ENCODE measurements around the gene WNT3A. TPM values are rescaled to one million over a fixed set of nuclear protein-coding genes. Genes with fewer than 3 reads are reported as not detected.

WNT3A gene
- polyA plus RNA-seq, 3 donors = 0.16 to 0.47 (median 0.32) TPM

DNA sequence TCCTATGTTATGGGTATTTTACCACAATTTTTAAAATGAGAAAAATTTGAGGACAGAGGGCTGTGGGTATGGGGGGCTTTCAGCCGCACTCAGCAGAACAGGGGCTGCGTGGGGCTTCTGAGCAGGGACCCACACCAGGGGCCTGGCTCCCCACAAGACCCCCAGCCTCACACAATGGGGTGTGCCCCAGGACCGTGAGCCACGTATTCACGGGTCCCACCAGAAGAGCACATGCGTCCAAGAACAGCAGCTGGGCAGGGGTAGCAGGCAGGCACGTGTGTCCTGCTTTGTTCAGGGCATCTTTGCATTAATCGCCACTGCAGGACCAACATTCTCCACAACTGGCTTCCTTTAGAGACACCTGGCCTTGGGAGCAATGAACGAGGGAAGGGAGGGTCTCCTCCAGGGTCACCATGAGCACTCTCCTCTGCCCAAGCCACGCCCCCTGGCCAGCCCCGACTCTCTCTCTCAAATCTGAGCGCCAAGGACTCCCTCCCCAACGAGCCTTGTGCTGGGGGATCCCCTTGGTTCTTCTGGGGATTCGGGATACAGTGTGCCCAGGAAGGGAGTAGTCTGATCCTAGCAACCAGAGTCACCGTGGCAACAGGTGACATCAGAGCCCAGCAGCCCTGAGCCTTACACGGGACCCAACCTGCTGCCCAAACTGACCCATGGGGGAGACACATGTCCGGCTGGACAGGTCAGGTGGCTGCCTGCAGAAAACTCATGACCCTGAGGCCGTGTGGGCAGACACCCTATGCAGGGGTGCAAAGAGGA lies 68.3 kb downstream of the WNT3A start:
- DNase-seq (ENCODE audit: extremely low read depth in 1 of 11, low read depth in 9 of 11, low spot score in 4 of 11) = no peak

DNA sequence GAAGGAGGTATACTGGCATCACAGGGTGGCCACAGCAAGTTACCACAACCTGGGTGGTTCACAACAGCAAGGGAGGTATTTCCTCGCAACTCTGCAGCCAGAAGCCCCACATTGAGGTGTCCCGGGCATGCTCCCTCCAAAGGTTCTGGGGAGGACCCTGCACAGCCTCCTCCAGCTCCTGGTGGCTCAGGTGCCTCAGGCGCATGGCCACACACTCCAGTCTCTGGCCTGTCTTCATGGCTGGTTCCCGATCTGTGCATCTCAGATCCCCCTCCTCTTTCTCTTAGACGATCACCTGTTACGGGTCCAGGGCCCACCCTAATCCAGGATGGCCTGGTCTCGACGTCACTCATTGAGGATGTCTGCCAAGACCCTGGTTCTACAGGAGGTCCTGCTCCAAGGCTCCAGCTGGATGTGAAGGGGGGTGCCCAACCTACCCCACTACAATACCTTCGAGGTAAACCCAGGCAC lies 69.0 kb downstream of the WNT3A start:
- DNase-seq (ENCODE audit: extremely low read depth in 1 of 11, low read depth in 9 of 11, low spot score in 4 of 11) = no peak

DNA sequence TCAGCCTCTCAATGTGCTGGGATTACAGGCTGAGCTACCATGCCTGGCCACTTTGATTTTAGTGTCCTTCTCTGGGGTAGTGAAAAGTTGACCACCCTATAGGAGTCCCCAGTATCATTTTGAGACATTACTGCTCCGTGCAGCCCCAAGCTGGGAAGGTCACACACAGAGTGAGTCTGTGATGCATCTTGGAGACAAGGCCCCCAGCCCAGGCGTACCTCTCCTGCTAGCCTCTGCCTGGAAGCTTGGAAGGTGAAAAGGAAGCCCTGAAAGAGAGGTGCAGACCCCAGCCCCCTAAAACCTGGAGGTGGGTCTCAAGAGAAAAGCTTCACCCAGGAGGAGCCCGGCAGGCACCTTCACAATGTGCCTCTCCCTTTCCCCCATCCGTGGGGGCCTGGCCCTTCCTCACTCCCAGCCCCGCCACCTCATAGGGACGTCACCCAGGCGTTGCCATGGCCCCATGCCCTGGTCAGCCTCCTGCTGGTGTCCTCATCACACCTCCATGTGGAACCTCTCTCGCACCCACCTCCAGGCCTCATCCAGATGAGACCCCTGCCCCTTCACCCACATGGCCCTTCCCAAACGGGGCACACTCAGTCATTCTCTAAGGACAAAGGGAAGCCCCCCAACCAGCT lies 70.1 kb downstream of the WNT3A start:
- DNase-seq (ENCODE audit: extremely low read depth in 1 of 11, low read depth in 9 of 11, low spot score in 4 of 11) = no peak

DNA sequence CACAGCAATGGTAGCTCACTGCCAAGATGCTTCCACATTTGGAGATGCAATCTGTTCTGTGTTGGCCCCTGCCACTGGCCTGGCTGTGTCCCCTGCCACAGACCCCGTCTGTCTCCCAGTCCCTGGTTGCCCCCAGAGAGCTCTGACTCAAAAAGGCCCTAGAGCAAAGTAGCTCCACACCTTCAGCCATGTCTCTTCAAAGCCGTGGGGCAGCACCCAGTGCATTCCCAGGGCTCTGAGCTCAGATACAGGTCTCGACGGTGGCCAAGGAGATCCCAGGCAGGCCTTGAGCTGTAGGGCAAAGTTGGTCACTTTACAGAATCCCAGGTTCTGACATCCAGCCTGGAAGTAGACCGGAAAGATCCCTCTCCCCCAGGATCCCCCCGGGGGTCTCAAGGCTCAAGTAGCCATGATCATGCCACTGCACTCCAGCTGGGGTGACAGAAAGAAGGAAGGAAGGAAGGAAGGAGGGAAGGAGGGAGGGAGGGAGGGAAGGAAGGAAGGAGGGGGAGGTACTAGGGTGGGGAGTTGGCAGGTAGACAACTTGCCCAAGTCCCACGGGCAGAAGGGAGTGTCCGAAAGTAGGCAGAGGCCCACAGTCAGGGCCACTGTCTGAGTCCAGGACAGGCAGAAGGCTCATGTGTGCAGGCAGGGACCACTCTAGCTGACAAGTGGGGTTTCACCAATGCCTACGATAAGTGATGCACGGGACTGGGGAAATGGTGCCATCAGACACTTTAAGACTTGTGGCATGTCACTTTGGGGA lies 71.0 kb downstream of the WNT3A start:
- no peak for DNase-seq (ENCODE audit: extremely low read depth in 1 of 11, low read depth in 9 of 11, low spot score in 4 of 11)

DNA sequence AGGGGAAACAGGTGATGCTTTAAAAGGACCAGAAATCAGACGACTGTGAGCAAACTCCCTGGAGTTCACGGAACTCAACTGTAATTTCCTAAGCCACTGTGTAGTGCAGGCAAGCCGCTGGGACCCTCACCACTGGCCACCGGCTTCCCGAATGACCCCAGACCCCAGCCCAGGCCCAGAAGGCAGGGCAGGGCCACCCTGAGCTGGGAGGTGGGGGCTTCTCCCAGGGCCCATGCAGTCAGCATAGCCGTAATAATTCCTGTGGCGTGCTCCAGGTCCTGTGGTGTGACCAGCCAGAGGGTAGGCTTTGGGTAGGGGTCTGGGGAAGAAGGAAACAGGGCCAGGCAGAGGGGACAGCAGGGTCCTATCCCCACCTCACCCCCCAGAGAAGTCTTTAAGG lies 72.2 kb downstream of the WNT3A start:
- DNase-seq (ENCODE audit: extremely low read depth in 1 of 11, low read depth in 9 of 11, low spot score in 4 of 11) = no peak

DNA sequence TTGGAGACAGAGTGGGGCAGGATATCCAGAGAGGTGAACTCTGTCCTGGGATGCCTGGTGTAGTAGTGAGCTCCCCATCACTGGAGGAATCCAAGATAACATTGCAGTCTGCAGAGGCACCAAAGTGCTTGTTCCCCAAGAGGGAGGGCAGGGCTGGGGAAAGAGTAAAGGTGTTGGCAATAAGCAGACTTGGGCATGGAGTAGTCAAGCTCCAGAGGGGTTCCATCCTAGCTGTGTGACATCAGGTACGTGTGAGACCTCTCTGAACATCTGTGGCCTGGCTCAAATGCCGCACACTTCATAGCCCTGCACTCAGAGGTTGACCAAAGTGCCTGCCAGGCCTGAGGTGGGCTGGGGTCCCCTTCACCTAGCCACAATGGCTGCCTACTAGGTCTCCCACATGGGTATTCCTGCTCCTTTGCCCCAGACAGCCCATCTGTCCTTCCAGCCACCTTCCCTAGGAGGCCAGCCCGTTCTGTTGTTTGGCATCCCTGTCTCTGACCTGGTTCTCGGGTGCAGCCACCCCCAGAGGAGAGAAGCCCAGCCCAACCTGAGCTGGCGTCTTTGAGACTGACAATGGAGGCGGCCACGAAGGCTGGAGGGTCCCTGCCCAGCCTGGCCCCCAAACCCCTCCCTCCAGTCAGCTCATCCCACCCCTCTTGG lies 72.9 kb downstream of the WNT3A start:
- DNase-seq (ENCODE audit: extremely low read depth in 1 of 11, low read depth in 9 of 11, low spot score in 4 of 11) = no peak

DNA sequence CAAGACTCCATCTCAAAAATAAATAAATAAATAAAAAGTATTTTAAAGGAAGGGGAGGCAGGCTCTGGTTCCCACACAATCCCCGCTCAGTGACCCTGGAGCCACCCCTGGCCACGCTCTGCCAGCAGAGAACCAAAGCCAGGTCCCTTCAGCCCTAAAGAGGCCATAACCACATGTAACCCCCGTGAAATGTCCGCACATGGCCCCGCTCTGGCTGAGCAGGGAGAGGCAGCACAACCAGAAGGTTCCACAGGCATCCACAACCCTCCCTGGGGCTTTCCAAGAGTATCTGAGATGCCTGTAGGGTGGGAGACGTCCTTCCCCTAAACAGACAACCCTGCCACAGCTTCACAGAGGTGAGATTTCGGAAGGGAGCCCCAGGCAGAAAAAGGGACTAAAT lies 74.3 kb downstream of the WNT3A start:
- DNase-seq (ENCODE audit: extremely low read depth in 1 of 11, low read depth in 9 of 11, low spot score in 4 of 11) = no peak

DNA sequence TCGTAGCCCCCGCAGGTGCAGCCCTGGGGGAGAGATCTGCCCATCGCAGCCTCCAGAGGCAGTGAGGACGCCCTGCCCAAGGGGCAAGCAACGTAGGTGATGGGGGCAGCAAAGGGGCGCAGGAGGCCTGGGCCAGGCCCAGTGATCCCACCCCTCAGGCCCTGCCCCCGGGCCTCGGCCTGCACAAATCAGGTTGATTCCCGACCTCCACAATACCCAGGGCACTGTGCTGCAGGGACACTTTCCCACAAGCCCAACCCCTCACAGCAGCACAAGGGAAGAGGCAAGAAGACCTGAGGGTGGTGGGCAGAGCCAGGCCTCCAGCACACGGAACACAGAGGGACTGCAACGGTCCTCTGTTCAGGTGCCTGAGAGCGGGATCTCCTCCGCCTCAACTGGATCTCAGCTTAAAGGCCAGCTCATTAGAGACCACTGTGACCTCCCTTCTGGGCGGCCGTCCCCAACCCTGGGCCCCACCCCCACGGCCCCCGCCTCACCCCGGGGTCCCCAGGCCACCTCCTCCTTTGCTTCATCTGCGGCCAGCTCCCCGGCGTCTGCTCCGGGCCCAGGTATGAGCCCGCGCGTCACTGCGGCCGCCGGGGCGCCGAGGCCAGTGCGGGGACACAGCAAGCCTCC lies 74.9 kb downstream of the WNT3A start:
- no peak for DNase-seq (ENCODE audit: extremely low read depth in 1 of 11, low read depth in 9 of 11, low spot score in 4 of 11)

DNA sequence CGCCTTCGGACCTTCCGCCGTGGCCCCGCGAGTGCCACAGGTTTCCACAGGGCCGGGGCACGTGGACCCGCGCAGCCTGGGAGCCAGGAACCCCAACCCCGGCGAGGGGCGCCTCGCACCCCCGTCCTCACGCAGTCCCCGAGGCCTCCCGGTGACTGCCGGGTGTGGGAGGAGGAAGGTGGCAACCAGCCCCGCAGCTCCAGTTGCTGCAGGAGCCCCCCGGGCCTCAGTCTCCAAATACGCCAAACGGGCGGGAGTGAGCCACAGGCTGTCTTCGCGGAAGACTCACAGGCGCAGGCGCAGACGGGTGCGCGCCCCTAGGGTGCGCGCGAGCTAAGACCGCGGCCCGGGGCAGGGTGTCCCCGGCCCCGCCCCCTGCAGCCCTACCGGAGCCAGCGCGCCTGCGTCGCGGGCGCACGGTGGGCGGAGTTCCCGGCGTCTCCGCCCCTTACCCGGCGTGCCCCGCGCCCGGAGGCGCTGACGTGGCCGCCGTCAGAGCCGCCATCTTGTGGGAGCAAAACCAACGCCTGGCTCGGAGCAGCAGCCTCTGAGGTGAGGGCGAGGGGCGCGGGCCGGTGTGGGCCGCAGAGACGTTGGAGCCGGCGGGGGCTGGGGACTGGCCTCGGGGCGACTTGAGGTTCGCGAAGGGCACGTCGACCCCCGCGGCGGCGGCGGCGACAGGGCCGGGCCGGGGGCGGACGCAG lies 75.6 kb downstream of the WNT3A start, which contains the start of gene ARF1:
Gene ARF1, plus strand, starts transcription at position 495 of the 704 bp plus-strand sequence. CDS start 14,407 bp downstream, outside the sequence.
- peak; percentile 81 to 92 (median 89) for DNase-seq (ENCODE audit: extremely low read depth in 1 of 11, low read depth in 9 of 11, low spot score in 4 of 11)

DNA sequence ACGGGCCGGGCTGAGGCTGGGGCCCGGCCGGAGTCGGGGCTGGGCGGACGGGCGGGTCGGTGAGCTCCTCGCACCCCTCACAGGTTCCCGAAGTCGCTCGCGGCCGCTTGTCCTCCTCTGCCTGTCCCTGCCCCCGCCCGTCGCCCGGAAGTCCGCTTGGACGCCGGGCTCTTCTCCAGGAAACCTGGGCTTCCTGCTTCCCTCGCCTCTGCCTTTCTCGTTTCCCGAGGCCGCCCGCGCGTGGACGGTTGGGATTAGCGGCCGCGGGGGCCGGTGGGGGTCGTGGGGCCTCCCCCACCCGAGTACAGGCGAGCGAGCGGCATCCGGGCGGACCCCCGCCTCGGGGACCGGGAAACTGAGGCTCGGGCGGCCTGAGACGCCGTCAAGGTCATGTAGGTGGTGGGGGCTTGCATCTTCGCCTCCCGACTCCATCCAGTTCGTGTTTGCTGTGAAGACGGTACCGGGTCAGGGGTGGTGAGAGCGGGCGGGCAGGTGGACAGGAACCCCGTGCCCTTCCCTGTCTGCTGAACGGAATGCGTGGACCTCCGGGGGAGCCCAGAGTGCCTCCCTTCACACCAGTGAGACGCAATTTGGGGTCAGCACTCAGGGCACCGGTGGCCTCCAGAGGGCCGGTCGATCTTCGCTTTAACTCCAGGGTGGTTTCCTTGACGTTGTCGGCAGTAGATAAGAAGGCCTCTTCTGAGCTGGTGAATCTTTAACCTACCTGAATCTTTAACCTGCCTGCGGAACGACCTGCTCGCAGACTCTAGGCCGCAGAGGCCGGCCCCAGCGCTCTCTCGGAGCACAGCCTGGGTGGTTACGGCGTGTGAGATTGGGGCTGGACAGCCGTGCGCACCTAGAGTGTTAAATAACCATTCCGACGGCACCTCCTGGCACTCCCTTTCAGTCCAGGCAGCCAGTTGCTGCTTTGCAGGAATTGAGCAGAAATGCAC lies 76.4 kb downstream of the WNT3A start:
- DNase-seq (ENCODE audit: extremely low read depth in 1 of 11, low read depth in 9 of 11, low spot score in 4 of 11) = peak in 1 of 11 donors; percentile 28

DNA sequence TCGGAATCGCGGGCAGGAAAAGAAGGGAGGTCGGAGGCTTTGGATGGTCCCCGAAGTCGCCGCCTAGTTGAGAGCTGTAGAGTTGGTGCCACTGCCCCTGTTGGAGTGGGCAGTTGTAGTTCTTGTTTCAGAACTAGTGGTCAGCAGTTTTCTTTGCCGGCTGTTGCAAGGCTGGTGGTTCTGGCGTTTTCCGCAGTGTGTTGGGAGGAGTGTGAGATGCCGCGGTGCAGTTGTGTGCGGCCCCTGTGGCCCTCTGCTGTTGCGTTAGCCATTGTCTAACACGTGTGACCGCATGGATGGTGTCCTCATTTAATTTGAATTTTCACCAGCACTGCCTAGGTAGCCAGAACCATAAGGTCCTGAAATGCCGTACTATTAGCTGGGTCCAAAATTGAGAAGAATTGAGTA lies 77.1 kb downstream of the WNT3A start:
- no peak for DNase-seq (ENCODE audit: extremely low read depth in 1 of 11, low read depth in 9 of 11, low spot score in 4 of 11)

DNA sequence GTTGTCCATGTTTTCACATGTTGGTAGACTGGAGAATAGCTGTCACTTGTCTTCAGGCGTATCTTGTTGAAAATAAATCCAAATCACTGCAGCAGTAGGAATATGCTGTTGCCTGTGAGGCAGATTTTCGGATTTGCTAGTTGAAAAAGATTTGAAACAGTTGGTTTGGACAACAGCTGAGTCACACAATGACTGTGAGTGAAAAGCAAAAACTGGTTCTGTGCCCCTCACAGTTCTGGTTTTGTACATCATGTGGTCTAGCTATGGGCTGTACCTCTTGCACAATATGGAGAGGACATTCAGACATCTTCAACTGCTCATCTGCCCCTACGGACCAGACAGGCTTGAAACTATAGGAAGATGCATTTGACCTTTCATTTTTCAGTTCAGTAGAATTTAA lies 77.5 kb downstream of the WNT3A start:
- DNase-seq (ENCODE audit: extremely low read depth in 1 of 11, low read depth in 9 of 11, low spot score in 4 of 11) = no peak

DNA sequence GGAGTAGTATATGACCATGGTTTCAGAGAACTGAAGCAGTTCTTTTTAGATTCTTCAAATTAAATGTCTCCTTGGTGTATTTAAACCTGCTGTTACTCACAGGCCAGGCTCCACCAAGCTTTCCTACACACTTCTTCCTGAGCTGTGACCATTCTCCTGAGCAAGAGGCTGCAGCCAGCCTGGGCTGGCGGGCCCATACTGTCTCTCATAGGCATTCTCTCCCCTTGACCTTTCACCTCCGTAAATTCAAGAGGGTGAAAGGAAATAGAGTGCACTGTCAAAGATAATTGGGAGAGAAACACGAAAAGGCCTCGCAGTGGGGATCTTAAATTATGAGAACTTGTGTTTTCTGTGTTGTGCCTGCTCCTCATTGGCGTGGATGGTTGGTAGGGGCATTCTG lies 78.0 kb downstream of the WNT3A start:
- no peak for DNase-seq (ENCODE audit: extremely low read depth in 1 of 11, low read depth in 9 of 11, low spot score in 4 of 11)

DNA sequence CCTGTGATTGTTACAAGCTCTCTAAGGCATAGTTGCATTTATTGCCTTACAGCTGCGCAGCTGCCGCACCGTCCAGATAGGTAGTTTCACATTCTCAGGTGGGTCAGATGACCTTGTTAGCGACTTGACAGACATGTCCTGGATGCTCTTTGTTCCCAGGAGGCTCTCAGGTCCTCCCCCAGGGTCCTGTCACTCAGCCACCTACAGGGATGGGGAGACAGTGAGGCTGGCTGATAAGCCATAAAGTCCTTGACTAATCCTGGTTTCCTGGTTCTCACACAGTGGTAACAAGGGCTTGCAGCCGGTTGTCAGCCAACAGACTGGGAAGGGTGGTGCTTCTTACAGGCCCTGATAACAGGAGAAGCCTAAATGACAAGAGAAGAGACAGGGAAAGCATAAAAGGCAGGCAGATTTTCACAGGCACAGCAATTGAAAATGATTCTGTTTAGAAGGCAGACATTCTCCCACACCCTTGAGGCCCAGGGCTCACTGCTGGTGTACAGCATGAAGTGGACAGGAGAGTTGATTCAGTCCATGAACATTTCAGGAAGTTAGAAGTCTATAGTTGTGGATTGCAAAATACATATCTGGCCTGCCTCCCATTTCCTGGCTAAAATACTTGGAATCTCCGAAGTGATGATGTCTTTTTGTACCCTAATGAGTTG lies 78.6 kb downstream of the WNT3A start:
- no peak for DNase-seq (ENCODE audit: extremely low read depth in 1 of 11, low read depth in 9 of 11, low spot score in 4 of 11)

DNA sequence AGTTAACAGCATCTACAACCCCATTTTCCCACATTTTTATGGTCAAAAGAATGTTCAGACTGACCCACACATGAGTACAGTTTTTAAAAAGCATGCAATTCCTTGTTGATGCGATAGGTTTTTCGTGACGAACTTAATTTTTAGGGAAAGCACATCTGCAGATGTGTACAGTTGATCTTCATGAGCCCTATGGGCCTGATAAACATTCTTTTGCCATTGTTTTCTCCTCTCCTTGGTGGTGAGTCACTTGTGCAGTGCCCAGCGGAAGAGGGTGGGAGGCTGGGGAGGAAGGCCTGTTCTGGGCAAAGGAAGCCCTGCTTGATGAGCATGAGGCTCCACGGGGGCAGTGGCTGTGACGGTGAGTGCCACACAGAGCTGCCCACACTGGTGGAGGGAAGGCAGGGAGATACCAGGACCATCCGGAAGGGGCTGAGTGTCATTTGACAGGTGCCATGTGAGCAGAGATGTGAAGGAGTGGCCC lies 81.0 kb downstream of the WNT3A start:
- DNase-seq (ENCODE audit: extremely low read depth in 1 of 11, low read depth in 9 of 11, low spot score in 4 of 11) = no peak

Data from renal cortex interstitium (tissue), 11 donors.